Measurements from ENCODE around the gene KIZ.

KIZ gene

GRCh38 chr20:21104466-21104761, 21.5 kb upstream of the KIZ start:
- no peak for DNase-seq (ENCODE audit: extremely low read depth in 1 of 2, low read depth in 1 of 2)

GRCh38 chr20:21104921-21105320, 21.0 kb upstream of the KIZ start:
- DNase-seq (ENCODE audit: extremely low read depth in 1 of 2, low read depth in 1 of 2) = no peak

GRCh38 chr20:21105429-21106170, 20.3 kb upstream of the KIZ start:
- DNase-seq (ENCODE audit: extremely low read depth in 1 of 2, low read depth in 1 of 2) = no peak

- DNase-seq (ENCODE audit: extremely low read depth in 1 of 2, low read depth in 1 of 2) = no peak
Measured at GRCh38 chr20:21106171-21107017, 19.5 kb upstream of the KIZ start, which contains the start of gene LINC00237. TSS of gene LINC00237 (minus strand) at chr20:21106358.

GRCh38 chr20:21109144-21109543, 16.7 kb upstream of the KIZ start:
- no peak for DNase-seq (ENCODE audit: extremely low read depth in 1 of 2, low read depth in 1 of 2)

- DNase-seq (ENCODE audit: extremely low read depth in 1 of 2, low read depth in 1 of 2) = no peak
Measured at GRCh38 chr20:21110811-21111210, 15.1 kb upstream of the KIZ start.

- no peak for DNase-seq (ENCODE audit: extremely low read depth in 1 of 2, low read depth in 1 of 2)
Measured at GRCh38 chr20:21111416-21111815, 14.5 kb upstream of the KIZ start.

- no peak for DNase-seq (ENCODE audit: extremely low read depth in 1 of 2, low read depth in 1 of 2)
Measured at GRCh38 chr20:21113697-21114096, 12.2 kb upstream of the KIZ start.

GRCh38 chr20:21114584-21114983, 11.3 kb upstream of the KIZ start:
- DNase-seq (ENCODE audit: extremely low read depth in 1 of 2, low read depth in 1 of 2) = no peak

GRCh38 chr20:21117521-21117920, 8.4 kb upstream of the KIZ start:
- no peak for DNase-seq (ENCODE audit: extremely low read depth in 1 of 2, low read depth in 1 of 2)

- DNase-seq (ENCODE audit: extremely low read depth in 1 of 2, low read depth in 1 of 2) = no peak
Measured at GRCh38 chr20:21118138-21118537, 7.7 kb upstream of the KIZ start.

- DNase-seq (ENCODE audit: extremely low read depth in 1 of 2, low read depth in 1 of 2) = no peak
Measured at GRCh38 chr20:21118782-21119181, 7.1 kb upstream of the KIZ start.

- no peak for DNase-seq (ENCODE audit: extremely low read depth in 1 of 2, low read depth in 1 of 2)
Measured at GRCh38 chr20:21124190-21124589, 1.7 kb upstream of the KIZ start.

GRCh38 chr20:21125072-21125848, 622 bp upstream of the KIZ start:
- no peak for DNase-seq (ENCODE audit: extremely low read depth in 1 of 2, low read depth in 1 of 2)

GRCh38 chr20:21126581-21126870, 644 bp downstream of the KIZ start:
- DNase-seq (ENCODE audit: extremely low read depth in 1 of 2, low read depth in 1 of 2) = no peak

- no peak for DNase-seq (ENCODE audit: extremely low read depth in 1 of 2, low read depth in 1 of 2)
Measured at GRCh38 chr20:21127201-21127981, 1.5 kb downstream of the KIZ start.

- DNase-seq (ENCODE audit: extremely low read depth in 1 of 2, low read depth in 1 of 2) = no peak
Measured at GRCh38 chr20:21129861-21130260, 4.0 kb downstream of the KIZ start.

GRCh38 chr20:21133404-21133803, 7.5 kb downstream of the KIZ start:
- DNase-seq (ENCODE audit: extremely low read depth in 1 of 2, low read depth in 1 of 2) = no peak

- DNase-seq (ENCODE audit: extremely low read depth in 1 of 2, low read depth in 1 of 2) = no peak
Measured at GRCh38 chr20:21133917-21134622, 8.2 kb downstream of the KIZ start.

GRCh38 chr20:21134883-21135493, 9.1 kb downstream of the KIZ start:
- no peak for DNase-seq (ENCODE audit: extremely low read depth in 1 of 2, low read depth in 1 of 2)
